ENCODE results near the gene CTF1.
"Not testable (repeated sequence)": the region's sequence is repeated elsewhere in the genome, so short reads cannot be mapped to it uniquely, and the experiment has no call there.

Gene CTF1

DNA sequence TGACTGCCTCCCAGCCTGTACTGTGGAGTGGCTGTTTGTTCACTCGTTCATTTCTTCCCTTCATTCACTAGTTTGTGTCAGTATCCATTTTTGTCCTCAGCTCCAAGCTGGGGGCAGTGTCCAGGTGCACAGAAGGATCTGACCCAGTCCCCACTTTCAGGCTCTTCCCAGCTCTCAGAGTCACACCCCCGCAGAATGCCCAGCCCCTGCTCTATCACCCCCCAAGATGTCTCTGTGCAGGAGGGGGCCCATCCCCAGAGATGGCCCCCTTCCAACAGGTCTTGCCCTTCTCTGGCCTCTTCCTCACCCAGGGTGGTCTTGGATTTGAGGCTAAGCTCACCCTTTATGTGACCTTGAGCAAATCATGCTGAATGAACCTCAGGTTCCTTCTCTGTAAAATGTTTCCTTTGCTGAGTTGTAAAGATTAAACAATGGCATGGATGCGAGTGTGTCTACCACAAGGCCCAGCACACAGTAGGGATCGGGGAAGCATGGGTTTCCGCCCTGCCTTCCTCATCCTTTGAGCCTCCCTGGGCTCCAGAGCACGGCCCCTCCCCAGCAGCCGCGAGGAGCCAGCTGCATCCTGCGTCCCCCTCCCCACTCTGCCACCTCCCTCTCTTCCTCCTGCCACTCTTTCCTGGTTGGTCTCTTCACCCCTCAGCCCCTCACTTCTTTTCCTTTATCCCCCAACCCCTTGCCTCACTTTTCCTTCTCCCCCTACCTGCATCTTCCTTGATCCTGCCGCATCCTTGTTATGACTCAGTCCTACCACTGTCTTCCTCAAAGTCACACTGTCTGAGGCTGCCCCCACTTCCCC, 29.8 kb downstream of the CTF1 start:
- Histone ChIP-seq H3K27me3 (ENCODE audit: low read depth, low read length) (no peaks in the 10 kb centered on the region), H3K4me1 (ENCODE audit: control insufficient read depth in 1 of 2, insufficient read depth in 2 of 2, low read length in 2 of 2) (peaks cover 0 to 23% of the 10 kb centered on the region in 2 donors), H3K9me3 (ENCODE audit: control insufficient read depth in 1 of 2, low read length in 2 of 2) (no peaks in the 10 kb centered on the region), H3K4me3 (ENCODE audit: low read depth in 1 of 2, low read length in 2 of 2) (no peak overlapping the region), H3K36me3 (ENCODE audit: control insufficient read depth in 1 of 2, insufficient read depth in 2 of 2, low read length in 2 of 2) (peaks cover 9 to 28% of the 10 kb centered on the region in 2 donors), H3K27ac (ENCODE audit: low read length) (no peak overlapping the region)

DNA sequence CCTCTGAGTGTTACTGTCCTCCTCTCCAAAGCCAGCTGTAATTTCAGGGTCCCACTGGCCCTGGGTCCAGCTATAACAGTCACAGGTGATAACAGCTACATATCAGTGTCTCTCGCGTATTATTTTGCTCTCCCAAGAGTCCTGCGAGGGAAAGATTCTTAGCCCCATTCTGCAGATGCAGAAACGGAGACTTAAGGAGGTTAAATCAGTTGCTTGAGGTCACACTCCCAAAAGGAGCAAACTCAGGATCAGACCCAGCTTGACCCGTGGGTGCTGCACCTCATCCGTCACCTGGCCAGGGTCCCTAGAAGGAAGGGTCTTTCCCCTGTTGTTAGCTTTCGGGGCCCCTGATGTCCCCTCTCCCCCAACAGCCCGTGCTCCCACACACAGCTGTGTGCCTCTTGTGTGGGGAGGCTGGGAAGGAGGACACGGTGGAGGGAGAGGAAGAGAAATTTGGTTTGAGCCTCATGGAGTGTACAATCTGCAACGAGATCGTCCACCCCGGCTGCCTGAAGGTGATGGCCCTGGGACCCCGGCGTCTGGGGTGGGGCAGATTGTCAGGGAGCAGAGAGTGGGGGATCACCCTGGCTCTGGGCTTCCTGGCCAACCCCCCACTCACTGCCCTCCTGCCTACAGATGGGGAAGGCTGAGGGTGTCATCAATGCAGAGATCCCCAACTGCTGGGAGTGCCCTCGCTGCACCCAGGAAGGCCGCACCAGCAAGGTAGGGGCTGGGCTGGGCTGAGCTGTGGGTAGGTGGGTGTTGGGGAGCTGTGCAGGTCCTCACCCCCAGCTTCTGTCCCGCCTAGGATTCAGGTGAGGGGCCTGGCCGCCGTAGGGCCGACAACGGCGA, 30.7 kb downstream of the CTF1 start:
- Histone ChIP-seq H3K4me1 (ENCODE audit: control insufficient read depth in 1 of 2, insufficient read depth in 2 of 2, low read length in 2 of 2) (peaks cover 0 to 16% of the 10 kb centered on the region in 2 donors), H3K27me3 (ENCODE audit: low read depth, low read length) (no peaks in the 10 kb centered on the region), H3K9me3 (ENCODE audit: control insufficient read depth in 1 of 2, low read length in 2 of 2) (no peaks in the 10 kb centered on the region), H3K4me3 (ENCODE audit: low read depth in 1 of 2, low read length in 2 of 2) (no peak overlapping the region), H3K27ac (ENCODE audit: low read length) (no peak overlapping the region), H3K36me3 (ENCODE audit: control insufficient read depth in 1 of 2, insufficient read depth in 2 of 2, low read length in 2 of 2) (peaks cover 15 to 32% of the 10 kb centered on the region in 2 donors)

DNA sequence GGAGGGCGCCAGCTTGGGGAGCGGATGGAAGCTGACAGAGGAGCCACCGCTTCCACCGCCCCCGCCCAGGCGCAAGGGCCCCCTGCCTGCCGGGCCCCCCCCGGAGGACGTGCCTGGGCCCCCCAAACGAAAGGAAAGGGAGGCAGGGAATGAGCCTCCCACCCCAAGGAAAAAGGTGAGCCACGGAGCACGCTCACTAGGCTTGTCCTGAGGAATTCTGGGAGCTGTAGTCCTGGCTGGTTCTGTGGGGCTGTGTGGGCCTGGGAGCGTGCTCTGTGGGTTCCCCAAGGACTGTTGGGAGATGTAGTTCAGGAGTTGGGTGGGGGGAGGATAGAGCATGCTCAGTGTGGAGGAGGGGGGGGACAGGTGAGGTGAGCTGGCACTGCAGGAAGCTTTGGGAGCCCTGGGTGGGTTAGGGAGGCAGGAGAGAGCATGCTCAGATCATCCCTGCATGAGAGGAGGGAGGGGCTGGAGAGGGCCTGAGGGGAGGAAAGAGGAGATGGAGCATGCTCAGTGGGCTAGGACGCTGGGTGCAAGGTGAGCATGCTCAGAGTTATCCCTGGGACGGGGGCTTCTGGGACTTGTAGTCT, 31.5 kb downstream of the CTF1 start:
- no peak overlapping the region for H3K27ac ChIP-seq (ENCODE audit: low read length)
- H3K4me3 ChIP-seq (ENCODE audit: low read depth in 1 of 2, low read length in 2 of 2), result no peak overlapping the region
- H3K27me3 ChIP-seq (ENCODE audit: low read depth, low read length), result no peaks in the 10 kb centered on the region

DNA sequence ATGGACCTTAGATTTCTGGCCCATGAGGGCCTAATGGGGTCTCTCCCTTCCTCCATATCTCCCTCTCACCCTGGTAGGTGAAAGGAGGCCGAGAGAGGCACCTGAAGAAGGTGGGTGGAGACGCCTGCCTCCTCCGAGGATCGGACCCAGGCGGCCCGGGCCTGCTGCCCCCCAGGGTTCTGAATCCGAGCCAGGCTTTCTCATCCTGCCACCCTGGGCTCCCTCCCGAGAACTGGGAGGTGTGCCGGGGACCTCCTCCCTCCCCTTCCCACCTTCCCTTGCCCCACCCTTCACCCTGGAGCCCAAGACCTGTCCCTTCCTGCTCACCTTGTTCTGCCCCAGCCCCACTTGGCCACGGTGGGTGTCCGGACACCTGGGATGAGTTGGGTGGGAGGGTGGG, 32.0 kb downstream of the CTF1 start:
- H3K36me3 ChIP-seq (ENCODE audit: control insufficient read depth in 1 of 2, insufficient read depth in 2 of 2, low read length in 2 of 2), result peaks cover 18 to 36% of the 10 kb centered on the region in 2 donors
- no peak overlapping the region for H3K4me3 ChIP-seq (ENCODE audit: low read depth in 1 of 2, low read length in 2 of 2)
- no peak overlapping the region for H3K27ac ChIP-seq (ENCODE audit: low read length)

More for the DNA sequence above, 31.5 kb downstream of the CTF1 start:
- Histone ChIP-seq H3K9me3 (ENCODE audit: control insufficient read depth in 1 of 2, low read length in 2 of 2) (no peaks in the 10 kb centered on the region), H3K36me3 (ENCODE audit: control insufficient read depth in 1 of 2, insufficient read depth in 2 of 2, low read length in 2 of 2) (peaks cover 18 to 36% of the 10 kb centered on the region in 2 donors), H3K4me1 (ENCODE audit: control insufficient read depth in 1 of 2, insufficient read depth in 2 of 2, low read length in 2 of 2) (peaks cover 0 to 16% of the 10 kb centered on the region in 2 donors)

DNA sequence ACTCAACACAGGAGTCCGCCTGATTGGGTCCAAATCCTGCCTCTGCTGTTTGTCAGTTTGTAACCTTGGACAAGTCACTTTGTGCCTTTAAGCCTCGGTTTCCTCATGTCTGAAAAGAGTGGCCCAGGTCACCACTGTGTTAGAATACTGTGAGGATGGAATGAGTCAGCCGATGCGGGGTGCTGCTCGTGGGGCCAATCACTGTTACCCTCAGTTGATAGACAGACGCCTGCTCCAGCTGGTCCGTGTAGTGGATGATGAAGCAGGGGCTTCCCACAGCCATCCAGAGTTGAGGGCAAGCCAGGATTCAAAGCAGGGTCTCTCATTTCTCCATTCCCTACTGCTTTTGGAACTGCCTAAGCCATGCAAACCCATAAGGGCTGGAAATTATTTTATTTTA, 32.8 kb downstream of the CTF1 start:
- H3K27me3 ChIP-seq (ENCODE audit: low read depth, low read length), result no peaks in the 10 kb centered on the region
- peaks cover 0 to 16% of the 10 kb centered on the region in 2 donors for H3K4me1 ChIP-seq (ENCODE audit: control insufficient read depth in 1 of 2, insufficient read depth in 2 of 2, low read length in 2 of 2)
- H3K4me3 ChIP-seq (ENCODE audit: low read depth in 1 of 2, low read length in 2 of 2), result no peak overlapping the region
- no peaks in the 10 kb centered on the region for H3K9me3 ChIP-seq (ENCODE audit: control insufficient read depth in 1 of 2, low read length in 2 of 2)
- H3K36me3 ChIP-seq (ENCODE audit: control insufficient read depth in 1 of 2, insufficient read depth in 2 of 2, low read length in 2 of 2), result peaks cover 18 to 36% of the 10 kb centered on the region in 2 donors
- no peak overlapping the region for H3K27ac ChIP-seq (ENCODE audit: low read length)

More for the DNA sequence above, 32.0 kb downstream of the CTF1 start:
- peaks cover 0 to 16% of the 10 kb centered on the region in 2 donors for H3K4me1 ChIP-seq (ENCODE audit: control insufficient read depth in 1 of 2, insufficient read depth in 2 of 2, low read length in 2 of 2)
- H3K9me3 ChIP-seq (ENCODE audit: control insufficient read depth in 1 of 2, low read length in 2 of 2), result no peaks in the 10 kb centered on the region
- no peaks in the 10 kb centered on the region for H3K27me3 ChIP-seq (ENCODE audit: low read depth, low read length)

DNA sequence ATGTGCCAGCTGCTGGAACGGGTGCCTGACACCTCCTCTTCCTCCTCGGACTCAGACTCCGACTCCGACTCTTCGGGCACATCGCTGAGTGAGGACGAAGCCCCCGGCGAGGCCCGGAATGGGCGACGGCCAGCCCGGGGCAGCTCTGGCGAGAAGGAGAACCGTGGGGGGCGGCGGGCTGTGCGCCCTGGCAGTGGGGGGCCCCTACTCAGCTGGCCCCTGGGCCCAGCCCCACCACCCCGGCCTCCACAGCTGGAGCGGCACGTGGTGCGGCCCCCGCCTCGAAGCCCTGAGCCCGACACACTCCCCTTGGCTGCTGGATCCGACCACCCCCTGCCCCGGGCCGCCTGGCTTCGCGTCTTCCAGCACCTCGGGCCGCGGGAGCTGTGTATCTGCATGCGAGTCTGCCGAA, 33.8 kb downstream of the CTF1 start:
- H3K9me3 ChIP-seq (ENCODE audit: control insufficient read depth in 1 of 2, low read length in 2 of 2), result no peaks in the 10 kb centered on the region
- no peaks in the 10 kb centered on the region for H3K27me3 ChIP-seq (ENCODE audit: low read depth, low read length)
- H3K27ac ChIP-seq (ENCODE audit: low read length), result no peak overlapping the region
- no peak overlapping the region for H3K4me3 ChIP-seq (ENCODE audit: low read depth in 1 of 2, low read length in 2 of 2)
- H3K4me1 ChIP-seq (ENCODE audit: control insufficient read depth in 1 of 2, insufficient read depth in 2 of 2, low read length in 2 of 2), result peaks cover 0 to 9% of the 10 kb centered on the region in 2 donors
- H3K36me3 ChIP-seq (ENCODE audit: control insufficient read depth in 1 of 2, insufficient read depth in 2 of 2, low read length in 2 of 2), result peaks cover 18 to 36% of the 10 kb centered on the region in 2 donors

DNA sequence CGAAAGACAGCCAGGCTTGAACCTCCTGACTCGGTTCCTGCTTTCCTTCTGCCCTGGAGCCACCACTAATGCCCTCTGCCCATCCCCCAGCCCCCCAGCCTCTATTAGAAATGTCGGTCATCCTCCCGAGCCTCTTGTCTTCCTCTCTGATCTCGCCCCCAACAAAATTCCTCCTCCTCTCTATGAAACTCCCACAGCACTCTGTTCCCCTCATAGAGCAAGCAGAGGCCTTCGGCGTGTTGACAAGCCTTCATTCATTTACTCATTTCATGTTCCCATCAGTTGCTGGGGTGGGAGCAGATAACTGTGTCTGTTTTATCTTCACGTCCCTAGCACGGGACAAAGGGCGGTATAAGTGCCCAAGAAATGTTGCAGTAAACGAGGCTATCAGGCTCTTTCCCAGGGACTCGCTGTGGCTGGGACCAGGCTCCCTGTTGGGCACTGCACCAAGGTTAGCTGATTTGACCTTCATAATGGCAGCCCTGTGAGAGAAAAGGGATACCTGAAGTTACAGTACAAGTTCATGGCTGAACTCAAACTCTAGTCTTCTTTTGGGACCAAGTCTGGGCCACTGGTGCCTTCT, 34.7 kb downstream of the CTF1 start:
- peaks cover 0 to 8% of the 10 kb centered on the region in 2 donors for H3K4me1 ChIP-seq (ENCODE audit: control insufficient read depth in 1 of 2, insufficient read depth in 2 of 2, low read length in 2 of 2)
- no peak overlapping the region for H3K4me3 ChIP-seq (ENCODE audit: low read depth in 1 of 2, low read length in 2 of 2)
- H3K27me3 ChIP-seq (ENCODE audit: low read depth, low read length), result no peaks in the 10 kb centered on the region
- H3K9me3 ChIP-seq (ENCODE audit: control insufficient read depth in 1 of 2, low read length in 2 of 2), result no peaks in the 10 kb centered on the region
- H3K36me3 ChIP-seq (ENCODE audit: control insufficient read depth in 1 of 2, insufficient read depth in 2 of 2, low read length in 2 of 2), result peaks cover 18 to 43% of the 10 kb centered on the region in 2 donors
- H3K27ac ChIP-seq (ENCODE audit: low read length), result no peak overlapping the region

DNA sequence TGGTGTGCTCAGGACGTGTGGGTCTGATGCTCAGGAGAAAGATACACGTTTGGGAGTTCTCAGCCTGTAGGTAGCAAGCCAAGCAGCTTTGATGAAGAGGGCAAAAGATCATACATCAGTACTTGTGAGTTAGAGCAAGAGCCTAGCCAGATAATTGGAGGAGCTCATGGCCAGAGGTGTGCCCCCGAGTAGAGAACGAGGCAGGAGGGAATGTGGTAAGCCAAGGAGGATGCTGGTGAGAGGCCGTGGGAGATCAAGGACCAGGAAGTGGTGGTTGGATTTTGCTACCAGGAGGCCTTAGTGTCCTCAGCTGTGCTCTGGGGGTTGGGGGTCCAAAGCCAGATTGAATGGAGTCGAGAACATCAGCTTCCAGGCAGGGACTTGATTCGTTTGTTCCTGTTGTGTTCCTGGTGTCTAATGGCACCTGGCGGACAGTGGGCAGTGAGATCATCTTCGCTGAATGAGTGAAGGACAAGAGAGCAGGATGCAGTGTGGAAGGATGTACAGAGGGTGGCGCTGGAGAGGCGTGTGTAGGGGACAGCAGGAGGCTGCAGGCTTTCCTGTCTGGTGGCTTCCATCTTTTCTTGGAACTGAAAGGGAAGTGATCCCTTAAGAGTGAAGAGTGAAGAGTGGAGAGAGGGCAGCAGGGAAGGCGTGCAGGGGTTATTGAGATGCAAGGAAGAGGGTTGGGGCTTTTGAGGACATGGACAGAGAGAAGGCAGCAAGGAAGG, 38.6 kb downstream of the CTF1 start:
- Histone ChIP-seq H3K4me1 (ENCODE audit: control insufficient read depth in 1 of 2, insufficient read depth in 2 of 2, low read length in 2 of 2) (peaks cover 0 to 11% of the 10 kb centered on the region in 2 donors), H3K9me3 (ENCODE audit: control insufficient read depth in 1 of 2, low read length in 2 of 2) (no peaks in the 10 kb centered on the region), H3K36me3 (ENCODE audit: control insufficient read depth in 1 of 2, insufficient read depth in 2 of 2, low read length in 2 of 2) (peaks cover 22 to 34% of the 10 kb centered on the region in 2 donors), H3K27ac (ENCODE audit: low read length) (no peak overlapping the region), H3K27me3 (ENCODE audit: low read depth, low read length) (no peaks in the 10 kb centered on the region), H3K4me3 (ENCODE audit: low read depth in 1 of 2, low read length in 2 of 2) (no peak overlapping the region)

DNA sequence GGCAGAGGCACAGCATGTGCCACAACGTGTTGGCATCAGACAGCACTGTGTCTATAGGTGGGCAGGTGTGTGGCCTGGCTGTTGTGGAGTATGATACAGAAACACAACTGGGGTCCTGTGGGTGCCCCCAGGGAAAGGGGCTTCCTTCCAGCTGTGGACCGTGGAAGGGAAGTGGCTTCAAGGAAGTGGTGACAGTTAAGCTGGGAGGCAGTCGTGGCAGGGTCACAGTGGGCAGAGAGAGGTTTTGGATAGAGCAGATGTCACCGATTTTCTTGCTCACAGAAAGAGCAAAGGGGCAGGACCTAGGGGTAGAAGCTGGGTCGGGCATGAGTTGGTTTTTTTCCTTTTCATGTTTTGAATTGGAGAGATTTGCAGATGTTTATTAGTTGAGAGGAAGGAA, 41.3 kb downstream of the CTF1 start:
- Histone ChIP-seq H3K4me1 (ENCODE audit: control insufficient read depth in 1 of 2, insufficient read depth in 2 of 2, low read length in 2 of 2) (peaks cover 4 to 20% of the 10 kb centered on the region in 2 donors), H3K27ac (ENCODE audit: low read length) (no peak overlapping the region), H3K27me3 (ENCODE audit: low read depth, low read length) (no peaks in the 10 kb centered on the region), H3K4me3 (ENCODE audit: low read depth in 1 of 2, low read length in 2 of 2) (no peak overlapping the region), H3K9me3 (ENCODE audit: control insufficient read depth in 1 of 2, low read length in 2 of 2) (no peaks in the 10 kb centered on the region), H3K36me3 (ENCODE audit: control insufficient read depth in 1 of 2, insufficient read depth in 2 of 2, low read length in 2 of 2) (peaks cover 4 to 19% of the 10 kb centered on the region in 2 donors)

DNA sequence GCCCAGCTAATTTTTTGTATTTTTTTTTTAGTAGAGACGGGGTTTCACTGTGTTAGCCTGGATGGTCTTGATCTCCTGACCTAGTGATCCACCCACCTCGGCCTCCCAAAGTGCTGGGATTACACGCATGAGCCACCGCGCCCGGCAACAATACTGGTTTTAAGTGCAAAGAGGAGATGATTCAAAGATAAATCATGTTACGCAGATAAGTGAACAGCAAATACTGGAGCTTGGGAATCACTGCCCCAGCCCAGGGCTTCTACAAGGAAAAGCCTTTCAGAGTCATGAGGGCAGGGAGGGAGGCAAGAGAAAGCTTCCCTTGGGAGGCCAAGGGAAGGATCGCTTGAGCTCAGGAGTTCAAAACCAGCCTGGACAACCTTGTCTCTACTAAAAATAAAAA, 43.2 kb downstream of the CTF1 start:
- not testable (repeated sequence) for H3K9me3 ChIP-seq (ENCODE audit: control insufficient read depth in 1 of 2, low read length in 2 of 2); H3K27me3 ChIP-seq (ENCODE audit: low read depth, low read length); H3K27ac ChIP-seq (ENCODE audit: low read length); H3K4me3 ChIP-seq (ENCODE audit: low read depth in 1 of 2, low read length in 2 of 2)
- peaks cover 4 to 20% of the 10 kb centered on the region in 2 donors for H3K4me1 ChIP-seq (ENCODE audit: control insufficient read depth in 1 of 2, insufficient read depth in 2 of 2, low read length in 2 of 2)
- H3K36me3 ChIP-seq (ENCODE audit: control insufficient read depth in 1 of 2, insufficient read depth in 2 of 2, low read length in 2 of 2), result peaks cover 7 to 27% of the 10 kb centered on the region in 2 donors

All from muscle layer of duodenum (tissue), 2 donors.